K562 (cell line): Measurements from ENCODE around the gene TAF1D. TPM values are rescaled to one million over a fixed set of nuclear protein-coding genes. Genes with fewer than 3 reads are reported as not detected.

Source experiments
- KLF13 ChIP-seq: fragments of 450-650 bp; IDR thresholded peaks from 2 replicates; pipeline ENCODE4 v1.6.1; 2016; ENCODE audit warnings: missing genetic modification characterization, low read depth, mild to moderate bottlenecking, missing compliant biosample characterization, moderate library complexity, borderline replicate concordance
- MYC ChIP-seq, 2 experiments: fragments of 250-450 bp in 1 of 2; sonication (Bioruptor Pico) in 1 of 2; IDR thresholded peaks; 2 replicates each; pipeline versions ENCODE4 v1.5.1 to v1.6.1; 2012 to 2021; ENCODE audit warnings: low read depth in 2 of 2, borderline replicate concordance in 1 of 2, improper control_type of control experiment in 1 of 2, low read length in 1 of 2, mild to moderate bottlenecking in 1 of 2, moderate library complexity in 1 of 2
- NFYB ChIP-seq: IDR thresholded peaks from 2 replicates; pipeline ENCODE4 v1.6.1; 2011; ENCODE audit warnings: mild to moderate bottlenecking, moderate library complexity; ENCODE audit not compliant: insufficient read length; ENCODE audit errors: extremely low read depth
- PHF21A ChIP-seq: fragments of 450-650 bp; IDR thresholded peaks from 2 replicates; pipeline ENCODE4 v1.6.1; 2017; ENCODE audit warnings: low read depth, borderline replicate concordance
- SIRT6 ChIP-seq: IDR thresholded peaks from one replicate; pipeline ENCODE4 v1.6.1; 2012; ENCODE audit warnings: low read depth, mild to moderate bottlenecking, control low read depth, inconsistent platforms, low read length, moderate library complexity
- SMARCB1 ChIP-seq: IDR thresholded peaks from 2 replicates; pipeline ENCODE4 v1.6.1; 2011; ENCODE audit warnings: improper control_type of control experiment, low read depth; ENCODE audit not compliant: insufficient read length
- TAF7 ChIP-seq: fragments of 450-650 bp; IDR thresholded peaks from 2 replicates; pipeline ENCODE4 v1.6.1; 2016; ENCODE audit warnings: missing genetic modification characterization, missing compliant biosample characterization
- TEAD1 ChIP-seq, 2 experiments: fragments of 450-650 bp in 1 of 2; sonication (generic) in 1 of 2; formaldehyde crosslinking; IDR thresholded peaks; 2 replicates each; pipeline versions ENCODE4 v1.4.0 to v1.8.0; 2020 to 2022; ENCODE audit warnings: mild to moderate bottlenecking in 2 of 2, missing genetic modification reagents in 1 of 2
- ZFX ChIP-seq: sonication (generic); formaldehyde crosslinking; IDR thresholded peaks from 2 replicates; pipeline ENCODE4 v1.8.0; 2022; ENCODE audit warnings: mild to moderate bottlenecking, missing genetic modification reagents, moderate library complexity
- polyA plus RNA-seq, 8 experiments: library from polyadenylated mRNA; depleted of rRNA in 4 of 8; stranded (reverse) in 5 of 8; unstranded in 3 of 8; fragments of >200 nt; fragmentation: Nextera tagmentation in 2 of 8; fragmentation: Illumina TruSeq in 1 of 8; extraction: Ambion mirVana in 2 of 8; extraction: Trizol in 1 of 8; gene quantifications; 2 replicates each; pipeline versions ENCODE4 v1.2.1 to v1.2.3, GENCODE V29; 2011 to 2014; ENCODE audit warnings: inconsistent platforms in 1 of 8, missing spikeins in 1 of 8
- total RNA-seq, 7 experiments: library from RNA; depleted of rRNA in 6 of 7; stranded (reverse); fragments of >200 nt in 6 of 7; fragmentation: Illumina TruSeq in 2 of 7; extraction: Trizol in 2 of 7; gene quantifications; 2 replicates each; pipeline versions ENCODE4 v1.2.1 to v1.2.3, GENCODE V29; 2011 to 2021; ENCODE audit warnings: low replicate concordance in 1 of 7
- TF ChIP-seq, protein P1 (sequence below): sonication (generic); formaldehyde crosslinking; IDR thresholded peaks from 2 replicates; pipeline ENCODE4 v1.8.1; 2023; ENCODE audit warnings: mild to moderate bottlenecking, missing genetic modification reagents
- TF ChIP-seq, protein P2 (sequence below): sonication (generic); formaldehyde crosslinking; IDR thresholded peaks from 2 replicates; pipeline ENCODE4 v1.8.0; 2022; ENCODE audit warnings: mild to moderate bottlenecking, missing genetic modification reagents
- TF ChIP-seq, protein P3 (sequence below): fragments of 200-800 bp; sonication (Bioruptor generic); IDR thresholded peaks from 2 replicates; pipeline ENCODE4 v1.6.1; 2017; ENCODE audit warnings: missing genetic modification characterization, missing compliant biosample characterization
- TF ChIP-seq, protein P4 (sequence below): sonication (generic); formaldehyde crosslinking; IDR thresholded peaks from 2 replicates; pipeline ENCODE4 v1.8.0; 2023; ENCODE audit warnings: mild to moderate bottlenecking, missing genetic modification reagents

Gene TAF1D
- total and polyA plus RNA-seq, 9 of the 15 experiments (the other 6 are each of a cell fraction or from before 2014, with no cell fraction given): 122 to 347 (median 250) TPM

DNA sequence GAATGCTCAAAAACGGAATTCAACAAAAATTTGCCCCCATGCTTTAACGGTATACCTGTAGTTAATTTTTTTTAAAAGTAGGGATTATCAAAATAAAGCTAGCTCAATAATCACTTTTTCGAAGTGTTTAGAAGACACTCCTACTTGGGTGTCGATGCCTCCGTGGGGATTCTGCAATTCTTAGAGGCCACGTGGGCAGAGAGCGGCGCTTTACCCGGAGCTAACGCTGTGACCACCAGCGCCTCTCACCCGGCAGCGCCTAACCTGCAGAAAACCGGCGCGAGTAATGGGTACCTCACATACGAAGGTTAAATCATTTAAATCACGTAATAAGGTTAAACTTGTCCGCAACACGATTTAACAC lies 583 bp downstream of the TAF1D start (continued):
- TF ChIP-seq, protein P1, sequence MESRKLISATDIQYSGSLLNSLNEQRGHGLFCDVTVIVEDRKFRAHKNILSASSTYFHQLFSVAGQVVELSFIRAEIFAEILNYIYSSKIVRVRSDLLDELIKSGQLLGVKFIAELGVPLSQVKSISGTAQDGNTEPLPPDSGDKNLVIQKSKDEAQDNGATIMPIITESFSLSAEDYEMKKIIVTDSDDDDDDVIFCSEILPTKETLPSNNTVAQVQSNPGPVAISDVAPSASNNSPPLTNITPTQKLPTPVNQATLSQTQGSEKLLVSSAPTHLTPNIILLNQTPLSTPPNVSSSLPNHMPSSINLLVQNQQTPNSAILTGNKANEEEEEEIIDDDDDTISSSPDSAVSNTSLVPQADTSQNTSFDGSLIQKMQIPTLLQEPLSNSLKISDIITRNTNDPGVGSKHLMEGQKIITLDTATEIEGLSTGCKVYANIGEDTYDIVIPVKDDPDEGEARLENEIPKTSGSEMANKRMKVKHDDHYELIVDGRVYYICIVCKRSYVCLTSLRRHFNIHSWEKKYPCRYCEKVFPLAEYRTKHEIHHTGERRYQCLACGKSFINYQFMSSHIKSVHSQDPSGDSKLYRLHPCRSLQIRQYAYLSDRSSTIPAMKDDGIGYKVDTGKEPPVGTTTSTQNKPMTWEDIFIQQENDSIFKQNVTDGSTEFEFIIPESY (CRISPR knock-in tag): no peak
- TF ChIP-seq KLF13 (tag): no peak
- peak; percentile 92 for TF ChIP-seq MYC (IDR thresholded peaks at IDR 0.05; ENCODE audit: low read depth, low read length)
- TF ChIP-seq MYC (CRISPR knock-in tag; IDR thresholded peaks at IDR 0.05; ENCODE audit: borderline replicate concordance, low read depth): no peak
- TF ChIP-seq, protein P2, sequence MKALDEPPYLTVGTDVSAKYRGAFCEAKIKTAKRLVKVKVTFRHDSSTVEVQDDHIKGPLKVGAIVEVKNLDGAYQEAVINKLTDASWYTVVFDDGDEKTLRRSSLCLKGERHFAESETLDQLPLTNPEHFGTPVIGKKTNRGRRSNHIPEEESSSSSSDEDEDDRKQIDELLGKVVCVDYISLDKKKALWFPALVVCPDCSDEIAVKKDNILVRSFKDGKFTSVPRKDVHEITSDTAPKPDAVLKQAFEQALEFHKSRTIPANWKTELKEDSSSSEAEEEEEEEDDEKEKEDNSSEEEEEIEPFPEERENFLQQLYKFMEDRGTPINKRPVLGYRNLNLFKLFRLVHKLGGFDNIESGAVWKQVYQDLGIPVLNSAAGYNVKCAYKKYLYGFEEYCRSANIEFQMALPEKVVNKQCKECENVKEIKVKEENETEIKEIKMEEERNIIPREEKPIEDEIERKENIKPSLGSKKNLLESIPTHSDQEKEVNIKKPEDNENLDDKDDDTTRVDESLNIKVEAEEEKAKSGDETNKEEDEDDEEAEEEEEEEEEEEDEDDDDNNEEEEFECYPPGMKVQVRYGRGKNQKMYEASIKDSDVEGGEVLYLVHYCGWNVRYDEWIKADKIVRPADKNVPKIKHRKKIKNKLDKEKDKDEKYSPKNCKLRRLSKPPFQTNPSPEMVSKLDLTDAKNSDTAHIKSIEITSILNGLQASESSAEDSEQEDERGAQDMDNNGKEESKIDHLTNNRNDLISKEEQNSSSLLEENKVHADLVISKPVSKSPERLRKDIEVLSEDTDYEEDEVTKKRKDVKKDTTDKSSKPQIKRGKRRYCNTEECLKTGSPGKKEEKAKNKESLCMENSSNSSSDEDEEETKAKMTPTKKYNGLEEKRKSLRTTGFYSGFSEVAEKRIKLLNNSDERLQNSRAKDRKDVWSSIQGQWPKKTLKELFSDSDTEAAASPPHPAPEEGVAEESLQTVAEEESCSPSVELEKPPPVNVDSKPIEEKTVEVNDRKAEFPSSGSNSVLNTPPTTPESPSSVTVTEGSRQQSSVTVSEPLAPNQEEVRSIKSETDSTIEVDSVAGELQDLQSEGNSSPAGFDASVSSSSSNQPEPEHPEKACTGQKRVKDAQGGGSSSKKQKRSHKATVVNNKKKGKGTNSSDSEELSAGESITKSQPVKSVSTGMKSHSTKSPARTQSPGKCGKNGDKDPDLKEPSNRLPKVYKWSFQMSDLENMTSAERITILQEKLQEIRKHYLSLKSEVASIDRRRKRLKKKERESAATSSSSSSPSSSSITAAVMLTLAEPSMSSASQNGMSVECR: no peak; the same call in 1 of the 2 replicates
- no peak for TF ChIP-seq SMARCB1
- TF ChIP-seq TAF7 (tag): no peak
- no peak for TF ChIP-seq NFYB
- TF ChIP-seq TEAD1 (CRISPR knock-in tag; IDR thresholded peaks at IDR 0.05): peak in 1 of 2 experiments; percentile 40; a peak in 2 of 4 replicates
- TF ChIP-seq PHF21A: no peak
- TF ChIP-seq, protein P3, sequence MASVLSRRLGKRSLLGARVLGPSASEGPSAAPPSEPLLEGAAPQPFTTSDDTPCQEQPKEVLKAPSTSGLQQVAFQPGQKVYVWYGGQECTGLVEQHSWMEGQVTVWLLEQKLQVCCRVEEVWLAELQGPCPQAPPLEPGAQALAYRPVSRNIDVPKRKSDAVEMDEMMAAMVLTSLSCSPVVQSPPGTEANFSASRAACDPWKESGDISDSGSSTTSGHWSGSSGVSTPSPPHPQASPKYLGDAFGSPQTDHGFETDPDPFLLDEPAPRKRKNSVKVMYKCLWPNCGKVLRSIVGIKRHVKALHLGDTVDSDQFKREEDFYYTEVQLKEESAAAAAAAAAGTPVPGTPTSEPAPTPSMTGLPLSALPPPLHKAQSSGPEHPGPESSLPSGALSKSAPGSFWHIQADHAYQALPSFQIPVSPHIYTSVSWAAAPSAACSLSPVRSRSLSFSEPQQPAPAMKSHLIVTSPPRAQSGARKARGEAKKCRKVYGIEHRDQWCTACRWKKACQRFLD: peak; percentile 82
- TF ChIP-seq SIRT6: no peak
- TF ChIP-seq, protein P4, sequence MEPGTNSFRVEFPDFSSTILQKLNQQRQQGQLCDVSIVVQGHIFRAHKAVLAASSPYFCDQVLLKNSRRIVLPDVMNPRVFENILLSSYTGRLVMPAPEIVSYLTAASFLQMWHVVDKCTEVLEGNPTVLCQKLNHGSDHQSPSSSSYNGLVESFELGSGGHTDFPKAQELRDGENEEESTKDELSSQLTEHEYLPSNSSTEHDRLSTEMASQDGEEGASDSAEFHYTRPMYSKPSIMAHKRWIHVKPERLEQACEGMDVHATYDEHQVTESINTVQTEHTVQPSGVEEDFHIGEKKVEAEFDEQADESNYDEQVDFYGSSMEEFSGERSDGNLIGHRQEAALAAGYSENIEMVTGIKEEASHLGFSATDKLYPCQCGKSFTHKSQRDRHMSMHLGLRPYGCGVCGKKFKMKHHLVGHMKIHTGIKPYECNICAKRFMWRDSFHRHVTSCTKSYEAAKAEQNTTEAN (CRISPR knock-in tag): no peak
- TF ChIP-seq ZFX (CRISPR knock-in tag): no peak
